HEK293 (cell line): ENCODE data around the gene HMG20B.

Source experiments
- CTCF ChIA-PET: fragments of 350-600 bp; formaldehyde crosslinking; extraction: SDS; loops from one replicate; lab custom pipeline; 2021; ENCODE audit warnings: antibody characterized with exemption; lab: Yijun Ruan, JAX
- POLR2A ChIA-PET: fragments of 300-600 bp; formaldehyde crosslinking; extraction: SDS; loops from one replicate; lab custom pipeline; 2020; ENCODE audit warnings: antibody characterized with exemption, inconsistent platforms; lab: Yijun Ruan, JAX
- H3K27ac ChIP-seq: fragments of 200-500 bp; sonication (Bioruptor generic); 2 replicates; pipeline ENCODE4 v1.5.1; 2014; ENCODE audit warnings: low read depth, low read length, control low read depth, inconsistent platforms; ENCODE audit errors: extremely low read depth
- H3K36me3 ChIP-seq, 2 experiments: fragments of 200-500 bp in 1 of 2; sonication (Bioruptor generic) in 1 of 2; 1 replicate in 1 of 2; 2 replicates in 1 of 2; pipeline ENCODE4 v1.5.1; 2014 to 2017; ENCODE audit warnings: inconsistent platforms in 2 of 2, low read length in 2 of 2; ENCODE audit not compliant: control insufficient read depth in 2 of 2, insufficient read depth in 1 of 2
- H3K4me1 ChIP-seq: fragments of 200-500 bp; sonication (Bioruptor generic); 2 replicates; pipeline ENCODE4 v1.5.1; 2014; ENCODE audit warnings: mild to moderate bottlenecking, low read length, inconsistent platforms; ENCODE audit not compliant: control insufficient read depth, insufficient read depth
- H3K4me3 ChIP-seq: 2 replicates; pipeline ENCODE4 v1.5.1; 2011; ENCODE audit warnings: low read depth, mild to moderate bottlenecking, control low read depth, low read length, moderate library complexity
- H3K9me3 ChIP-seq: fragments of 200-500 bp; sonication (Bioruptor generic); 2 replicates; pipeline ENCODE4 v1.5.1; 2014; ENCODE audit warnings: low read depth, low read length, inconsistent platforms; ENCODE audit not compliant: control insufficient read depth, insufficient read depth
- AEBP2 ChIP-seq: fragments of 450-650 bp; formaldehyde crosslinking; IDR thresholded peaks from 2 replicates; pipeline ENCODE4 v1.5.1; 2016; ENCODE audit warnings: missing biosample characterization, missing genetic modification characterization, borderline replicate concordance
- BCL11A ChIP-seq: fragments of 450-650 bp; formaldehyde crosslinking; IDR thresholded peaks from 2 replicates; pipeline ENCODE4 v1.5.1; 2016; ENCODE audit warnings: low read depth, missing biosample characterization, missing genetic modification characterization
- EGR2 ChIP-seq: fragments of 450-650 bp; formaldehyde crosslinking; IDR thresholded peaks from 2 replicates; pipeline ENCODE4 v1.5.1; 2016; ENCODE audit warnings: low read depth, missing biosample characterization, missing genetic modification characterization
- GLI2 ChIP-seq: fragments of 450-650 bp; formaldehyde crosslinking; IDR thresholded peaks from 2 replicates; pipeline ENCODE4; 2017; ENCODE audit warnings: missing biosample characterization, missing genetic modification characterization, low read depth, borderline replicate concordance
- KLF1 ChIP-seq: fragments of 450-650 bp; formaldehyde crosslinking; IDR thresholded peaks from 2 replicates; pipeline ENCODE4 v1.5.1; 2016; ENCODE audit warnings: missing biosample characterization, missing genetic modification characterization
- KLF17 ChIP-seq: fragments of 450-650 bp; formaldehyde crosslinking; IDR thresholded peaks from 2 replicates; pipeline ENCODE4 v1.5.1; 2016; ENCODE audit warnings: missing biosample characterization, missing genetic modification characterization
- PRDM10 ChIP-seq: fragments of 450-650 bp; formaldehyde crosslinking; IDR thresholded peaks from 2 replicates; pipeline ENCODE4 v1.5.1; 2016; ENCODE audit warnings: missing biosample characterization, missing genetic modification characterization
- PRDM2 ChIP-seq: fragments of 450-650 bp; formaldehyde crosslinking; IDR thresholded peaks from 2 replicates; pipeline ENCODE4 v1.5.1; 2016; ENCODE audit warnings: missing biosample characterization, missing genetic modification characterization, borderline replicate concordance
- SP7 ChIP-seq: fragments of 450-650 bp; formaldehyde crosslinking; IDR thresholded peaks from 2 replicates; pipeline ENCODE4 v1.5.1; 2016; ENCODE audit warnings: missing biosample characterization, missing genetic modification characterization
- ZFP41 ChIP-seq: fragments of 450-650 bp; formaldehyde crosslinking; IDR thresholded peaks from 2 replicates; pipeline ENCODE4 v1.5.1; 2016; ENCODE audit warnings: missing biosample characterization, missing genetic modification characterization, borderline replicate concordance
- ZNF16 ChIP-seq: fragments of 450-650 bp; formaldehyde crosslinking; IDR thresholded peaks from 2 replicates; pipeline ENCODE4 v1.5.1; 2016; ENCODE audit warnings: low read depth, missing biosample characterization, missing genetic modification characterization
- ZNF169 ChIP-seq: fragments of 450-650 bp; formaldehyde crosslinking; IDR thresholded peaks from 2 replicates; pipeline ENCODE4 v1.5.1; 2016; ENCODE audit warnings: missing biosample characterization, missing genetic modification characterization
- ZNF2 ChIP-seq: fragments of 450-650 bp; formaldehyde crosslinking; IDR thresholded peaks from 2 replicates; pipeline ENCODE4 v1.5.1; 2016; ENCODE audit warnings: missing biosample characterization, missing genetic modification characterization
- ZNF350 ChIP-seq: fragments of 450-650 bp; formaldehyde crosslinking; IDR thresholded peaks from 2 replicates; pipeline ENCODE4 v1.5.0; 2017; ENCODE audit warnings: missing biosample characterization, mild to moderate bottlenecking, missing genetic modification characterization
- ZNF354C ChIP-seq: fragments of 450-650 bp; formaldehyde crosslinking; IDR thresholded peaks from 2 replicates; pipeline ENCODE4 v1.5.1; 2016; ENCODE audit warnings: missing biosample characterization, missing genetic modification characterization, low read depth, borderline replicate concordance
- ZNF48 ChIP-seq: fragments of 450-650 bp; formaldehyde crosslinking; IDR thresholded peaks from 2 replicates; pipeline ENCODE4 v1.5.1; 2016; ENCODE audit warnings: missing biosample characterization, missing genetic modification characterization
- ZNF600 ChIP-seq: fragments of 450-650 bp; formaldehyde crosslinking; IDR thresholded peaks from 2 replicates; pipeline ENCODE4 v1.5.1; 2016; ENCODE audit warnings: missing biosample characterization, missing genetic modification characterization
- ZNF664 ChIP-seq: fragments of 450-650 bp; formaldehyde crosslinking; IDR thresholded peaks from 2 replicates; pipeline ENCODE4 v1.5.1; 2016; ENCODE audit warnings: missing biosample characterization, missing genetic modification characterization
- TF ChIP-seq, protein P1 (sequence below): fragments of 450-650 bp; formaldehyde crosslinking; IDR thresholded peaks from 2 replicates; pipeline ENCODE4 v1.5.1; 2016; ENCODE audit warnings: missing biosample characterization, missing genetic modification characterization, low read depth

HMG20B gene

DNA sequence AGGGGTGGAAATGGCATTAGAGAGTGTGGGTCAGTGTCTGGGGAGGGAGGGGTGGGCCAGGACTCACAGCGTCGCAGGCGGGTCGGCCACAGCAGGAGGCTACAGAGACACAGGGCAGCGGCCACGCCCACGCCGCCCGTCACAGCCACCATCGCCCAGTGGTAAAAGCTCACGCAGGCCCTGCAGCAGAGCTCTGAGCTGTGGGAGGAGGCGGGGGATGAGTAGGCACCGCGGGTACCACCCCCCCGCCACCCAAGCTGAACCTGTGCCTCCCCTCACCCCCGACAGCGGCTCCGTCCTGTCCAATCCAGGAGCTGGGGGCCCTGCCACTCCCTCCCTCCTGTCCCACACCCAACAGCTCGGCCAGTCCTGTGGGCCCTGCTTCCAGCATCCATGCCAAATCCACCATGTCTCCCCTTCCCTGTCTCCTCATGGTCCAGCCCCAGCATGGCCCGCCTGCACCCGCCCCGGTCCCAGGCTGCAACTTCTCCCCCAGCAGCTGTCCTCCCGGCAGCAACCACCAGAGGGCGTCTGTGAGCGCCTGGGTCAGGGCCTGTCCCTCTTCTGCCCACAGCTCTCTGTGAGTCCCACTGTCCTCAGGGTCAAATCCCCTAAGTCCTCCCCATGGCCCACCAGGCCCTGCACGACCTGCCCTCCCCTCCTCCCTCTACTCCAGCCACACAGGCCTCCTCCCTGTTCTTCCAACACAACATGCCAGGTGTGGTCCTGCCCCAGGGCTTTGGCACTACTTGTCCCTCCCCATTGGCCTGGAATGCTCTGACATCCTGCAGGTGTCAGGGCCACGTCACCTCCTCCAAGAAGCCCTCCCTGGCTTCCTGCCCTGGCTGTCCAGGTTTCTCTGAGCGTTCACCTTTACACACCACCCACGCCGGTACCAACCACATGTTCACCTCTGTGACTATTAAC lies 27.7 kb upstream of the HMG20B start:
- Histone ChIP-seq H3K36me3 (peaks cover under 1 to 41% of the 10 kb centered on the region in 2 experiments; a peak in 2 of 3 replicates), H3K4me3 (no peak overlapping the region), H3K4me1 (no peaks in the 10 kb centered on the region), H3K27ac (no peak overlapping the region), H3K9me3 (no peaks in the 10 kb centered on the region)
- ChIA-PET POLR2A (interaction anchor here (0.6 to 1.2 kb wide), 5 partner anchors 12 to 44 kb away, joined by 3 to 4 read pairs (median 3); no protein-coding TSS in a partner anchor), CTCF (interaction anchor here (0.6 to 2.8 kb wide), 19 partner anchors 10 to 514 kb away, joined by 3 to 21 read pairs (median 3); no protein-coding TSS in a partner anchor)
- no peak for TF ChIP-seq ZNF48 (tag by site-specific recombination)
- no peak for TF ChIP-seq GLI2 (tag by site-specific recombination)
- TF ChIP-seq, protein P1, sequence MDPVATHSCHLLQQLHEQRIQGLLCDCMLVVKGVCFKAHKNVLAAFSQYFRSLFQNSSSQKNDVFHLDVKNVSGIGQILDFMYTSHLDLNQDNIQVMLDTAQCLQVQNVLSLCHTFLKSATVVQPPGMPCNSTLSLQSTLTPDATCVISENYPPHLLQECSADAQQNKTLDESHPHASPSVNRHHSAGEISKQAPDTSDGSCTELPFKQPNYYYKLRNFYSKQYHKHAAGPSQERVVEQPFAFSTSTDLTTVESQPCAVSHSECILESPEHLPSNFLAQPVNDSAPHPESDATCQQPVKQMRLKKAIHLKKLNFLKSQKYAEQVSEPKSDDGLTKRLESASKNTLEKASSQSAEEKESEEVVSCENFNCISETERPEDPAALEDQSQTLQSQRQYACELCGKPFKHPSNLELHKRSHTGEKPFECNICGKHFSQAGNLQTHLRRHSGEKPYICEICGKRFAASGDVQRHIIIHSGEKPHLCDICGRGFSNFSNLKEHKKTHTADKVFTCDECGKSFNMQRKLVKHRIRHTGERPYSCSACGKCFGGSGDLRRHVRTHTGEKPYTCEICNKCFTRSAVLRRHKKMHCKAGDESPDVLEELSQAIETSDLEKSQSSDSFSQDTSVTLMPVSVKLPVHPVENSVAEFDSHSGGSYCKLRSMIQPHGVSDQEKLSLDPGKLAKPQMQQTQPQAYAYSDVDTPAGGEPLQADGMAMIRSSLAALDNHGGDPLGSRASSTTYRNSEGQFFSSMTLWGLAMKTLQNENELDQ: no peak
- peak; percentile 28; the same call in 1 of the 2 replicates for TF ChIP-seq KLF1
- no peak for TF ChIP-seq ZFP41
- TF ChIP-seq PRDM10: peak; percentile 94
- TF ChIP-seq KLF17 (tag by site-specific recombination): peak; percentile 23
- peak; percentile 82 for TF ChIP-seq ZNF600 (tag by site-specific recombination)
- no peak for TF ChIP-seq ZNF350 (tag by site-specific recombination)
- no peak for TF ChIP-seq PRDM2 (tag by site-specific recombination)
- peak; percentile 97 for TF ChIP-seq ZNF16 (tag by site-specific recombination)
- peak; percentile 55 for TF ChIP-seq SP7
- TF ChIP-seq ZNF2 (tag by site-specific recombination): peak; percentile 88; the same call in 1 of the 2 replicates
- no peak for TF ChIP-seq AEBP2 (tag by site-specific recombination)
- TF ChIP-seq ZNF664 (tag by site-specific recombination): no peak
- TF ChIP-seq ZNF354C (tag by site-specific recombination): no peak
- peak; percentile 91 for TF ChIP-seq EGR2 (tag by site-specific recombination)
- TF ChIP-seq ZNF169 (tag by site-specific recombination): no peak
- TF ChIP-seq BCL11A (tag by site-specific recombination): no peak
